Coronary artery (tissue), 2 donors: ENCODE results near the gene H3-3A.

ENCODE experiments used
- DNase-seq: peaks from one replicate; pipeline ENCODE4 v3.0.0-alpha.2; 2017; ENCODE audit warnings: low spot score
- H3K27ac ChIP-seq, 2 donors: fragments of 200-600 bp; sonication (generic); one replicate each; pipeline ENCODE4 v1.5.1; 2016 to 2019
- H3K4me3 ChIP-seq: fragments of 200-600 bp; sonication (generic); 2 replicates; pipeline ENCODE4 v1.5.1; 2016; ENCODE audit warnings: mild to moderate bottlenecking, moderate library complexity
- CTCF ChIP-seq: fragments of 200-600 bp; sonication (generic); IDR thresholded peaks from one replicate; pipeline ENCODE4 v1.5.1; 2019; ENCODE audit warnings: antibody characterized with exemption

Gene H3-3A

GRCh38 chr1:226062558-226063223 is at the start of gene H3-3A:
Gene H3-3A, plus strand, starts transcription at chr1:226062716. Its CDS starts 1,636 bp downstream, at chr1:226064352.
- peak within 1 kb of the TSS; percentile 81 for H3K4me3 ChIP-seq
- no peak for TF ChIP-seq CTCF

GRCh38 chr1:226017070-226017469 is 45.4 kb upstream of the H3-3A start:
- Histone ChIP-seq H3K27ac (no peak overlapping the region), H3K4me3 (no peak overlapping the region)
- no peak for TF ChIP-seq CTCF
- DNase-seq, result no peak

More at GRCh38 chr1:226062558-226063223, at the start of gene H3-3A:
- DNase-seq, result peak; percentile 98
- peak within 1 kb of the TSS; percentile 95 to 98 for H3K27ac ChIP-seq

- no peak overlapping the region for H3K4me3 ChIP-seq
- no peak for DNase-seq
Observed at GRCh38 chr1:226019572-226019971, 42.9 kb upstream of the H3-3A start.

GRCh38 chr1:226021401-226021800 is 41.1 kb upstream of the H3-3A start:
- no peak for DNase-seq
- no peak for TF ChIP-seq CTCF
- Histone ChIP-seq H3K27ac (no peak overlapping the region), H3K4me3 (no peak overlapping the region)

More at GRCh38 chr1:226019572-226019971, 42.9 kb upstream of the H3-3A start:
- H3K27ac ChIP-seq, result no peak overlapping the region
- no peak for TF ChIP-seq CTCF

GRCh38 chr1:226021801-226022200 is 40.7 kb upstream of the H3-3A start:
- TF ChIP-seq CTCF, result no peak
- DNase-seq, result no peak
- no peak overlapping the region for H3K4me3 ChIP-seq
- no peak overlapping the region for H3K27ac ChIP-seq

GRCh38 chr1:226023735-226024134 is 38.8 kb upstream of the H3-3A start:
- Histone ChIP-seq H3K27ac (no peak overlapping the region), H3K4me3 (no peak overlapping the region)
- no peak for DNase-seq
- no peak for TF ChIP-seq CTCF

- DNase-seq, result no peak
- no peak overlapping the region for H3K4me3 ChIP-seq
- TF ChIP-seq CTCF, result no peak
- no peak overlapping the region for H3K27ac ChIP-seq
Observed at GRCh38 chr1:226026833-226027232, 35.7 kb upstream of the H3-3A start.
